NCI-H1092 treated with DMSO at 0.1 percent for 48 hours (cell line): Measurements from ENCODE around the gene SLC17A1.

Experiments used
- DNase-seq: peaks from one replicate; lab custom pipeline; 2025; lab: John Stamatoyannopoulos, UW

SLC17A1 gene

GRCh38 chr6:25831532-25832306 lies at the start of gene SLC17A1:
TSS of gene SLC17A1 (minus strand) at chr6:25832052. CDS start at chr6:25830557, 1,495 bp downstream.
- no peak for DNase-seq

GRCh38 chr6:25880601-25881000 lies 48.7 kb upstream of the SLC17A1 start:
- no peak for DNase-seq

- no peak for DNase-seq
These were observed 47.0 kb upstream of the SLC17A1 start for GRCh38 chr6:25878721-25879322.

- DNase-seq = no peak
These were observed 44.2 kb upstream of the SLC17A1 start for GRCh38 chr6:25875926-25876602.

GRCh38 chr6:25875563-25875905 lies 43.7 kb upstream of the SLC17A1 start:
- no peak for DNase-seq

- no peak for DNase-seq
These were observed 43.1 kb upstream of the SLC17A1 start for GRCh38 chr6:25874822-25875562.

- DNase-seq = no peak
These were observed 42.3 kb upstream of the SLC17A1 start, which contains the start of gene SLC17A3 for GRCh38 chr6:25874118-25874517. TSS of gene SLC17A3 (minus strand) at chr6:25874243. CDS start at chr6:25868387, 5,856 bp downstream.

- DNase-seq = no peak
These were observed 41.0 kb upstream of the SLC17A1 start for GRCh38 chr6:25872814-25873213.

GRCh38 chr6:25869840-25870239 lies 38.0 kb upstream of the SLC17A1 start:
- DNase-seq = no peak

- DNase-seq = no peak
These were observed 36.8 kb upstream of the SLC17A1 start for GRCh38 chr6:25868436-25869183.

GRCh38 chr6:25866011-25866410 lies 34.2 kb upstream of the SLC17A1 start:
- DNase-seq = no peak

- no peak for DNase-seq
These were observed 31.5 kb upstream of the SLC17A1 start for GRCh38 chr6:25863360-25863759.

GRCh38 chr6:25862199-25862598 lies 30.3 kb upstream of the SLC17A1 start:
- DNase-seq = no peak

GRCh38 chr6:25852756-25853155 lies 20.9 kb upstream of the SLC17A1 start:
- DNase-seq = no peak

GRCh38 chr6:25851961-25852360 lies 20.1 kb upstream of the SLC17A1 start:
- DNase-seq = no peak

GRCh38 chr6:25844518-25844917 lies 12.7 kb upstream of the SLC17A1 start:
- no peak for DNase-seq

GRCh38 chr6:25842526-25842925 lies 10.7 kb upstream of the SLC17A1 start:
- no peak for DNase-seq

GRCh38 chr6:25835442-25836283 lies 3.8 kb upstream of the SLC17A1 start:
- DNase-seq = no peak

GRCh38 chr6:25834950-25835349 lies 3.1 kb upstream of the SLC17A1 start:
- no peak for DNase-seq

- DNase-seq = no peak
These were observed 1.3 kb upstream of the SLC17A1 start for GRCh38 chr6:25833136-25833535.

- no peak for DNase-seq
These were observed 818 bp upstream of the SLC17A1 start for GRCh38 chr6:25832670-25833069.
